Body of pancreas (tissue), 4 donors: ENCODE data around the gene TSPAN32.

Source experiments
- POLR2A ChIP-seq, 3 donors: fragments of 450-650 bp; IDR thresholded peaks; one replicate each; pipeline ENCODE4 v1.6.1; 2016; ENCODE audit warnings: antibody characterized with exemption in 3 of 3, mild to moderate bottlenecking in 2 of 3
- TF ChIP-seq, protein P1 (sequence below), 7 experiments: fragments of 450-650 bp in 4 of 7; fragments of 200-600 bp in 3 of 7; sonication (generic) in 3 of 7; IDR thresholded peaks; one replicate each; pipeline ENCODE4 v1.5.1; 2016 to 2019; ENCODE audit warnings: antibody characterized with exemption in 7 of 7

DNA sequence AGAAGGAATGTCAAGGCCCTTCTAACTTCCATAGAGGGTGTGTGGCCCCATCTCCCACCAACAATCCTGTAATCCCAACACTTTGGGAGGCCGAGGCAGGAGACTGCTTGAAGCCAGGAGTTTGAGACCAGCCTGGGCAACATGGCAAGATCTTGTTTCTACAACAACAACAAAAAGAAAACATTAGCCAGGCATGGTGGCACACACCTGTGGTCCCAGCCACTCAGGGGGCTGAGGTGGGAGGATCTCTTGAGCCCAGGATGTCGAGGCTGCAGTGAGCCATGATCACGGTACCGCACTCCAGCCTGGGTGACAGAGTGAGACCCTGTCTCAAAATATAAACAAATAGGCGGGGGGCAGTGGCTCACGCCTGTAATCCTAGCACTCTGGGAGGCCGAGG lies 16.9 kb downstream of the TSPAN32 start:
- TF ChIP-seq, protein P1, sequence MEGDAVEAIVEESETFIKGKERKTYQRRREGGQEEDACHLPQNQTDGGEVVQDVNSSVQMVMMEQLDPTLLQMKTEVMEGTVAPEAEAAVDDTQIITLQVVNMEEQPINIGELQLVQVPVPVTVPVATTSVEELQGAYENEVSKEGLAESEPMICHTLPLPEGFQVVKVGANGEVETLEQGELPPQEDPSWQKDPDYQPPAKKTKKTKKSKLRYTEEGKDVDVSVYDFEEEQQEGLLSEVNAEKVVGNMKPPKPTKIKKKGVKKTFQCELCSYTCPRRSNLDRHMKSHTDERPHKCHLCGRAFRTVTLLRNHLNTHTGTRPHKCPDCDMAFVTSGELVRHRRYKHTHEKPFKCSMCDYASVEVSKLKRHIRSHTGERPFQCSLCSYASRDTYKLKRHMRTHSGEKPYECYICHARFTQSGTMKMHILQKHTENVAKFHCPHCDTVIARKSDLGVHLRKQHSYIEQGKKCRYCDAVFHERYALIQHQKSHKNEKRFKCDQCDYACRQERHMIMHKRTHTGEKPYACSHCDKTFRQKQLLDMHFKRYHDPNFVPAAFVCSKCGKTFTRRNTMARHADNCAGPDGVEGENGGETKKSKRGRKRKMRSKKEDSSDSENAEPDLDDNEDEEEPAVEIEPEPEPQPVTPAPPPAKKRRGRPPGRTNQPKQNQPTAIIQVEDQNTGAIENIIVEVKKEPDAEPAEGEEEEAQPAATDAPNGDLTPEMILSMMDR (IDR thresholded peaks at IDR 0.05): no peak
- TF ChIP-seq POLR2A (IDR thresholded peaks at IDR 0.05): no peak
